ACHN (cell line): ENCODE data around the gene TNNT2.

ENCODE experiments used
- DNase-seq: peaks from one replicate; pipeline ENCODE4 v3.0.0-alpha.2; 2015
- in situ Hi-C: cut with HindIII; loops from 2 replicates; pipeline ENCODE4 v1.10.0; 2017; ENCODE audit warnings: low sequenced_read_pairs, low pct_ligation_motif_present, low pct_unique_long_range_greater_than_20kb

Gene TNNT2

GRCh38 chr1:201347498-201348210, 29.8 kb downstream of the TNNT2 start:
- DNase-seq = no peak
- in situ Hi-C loops = no loop called here

DNA sequence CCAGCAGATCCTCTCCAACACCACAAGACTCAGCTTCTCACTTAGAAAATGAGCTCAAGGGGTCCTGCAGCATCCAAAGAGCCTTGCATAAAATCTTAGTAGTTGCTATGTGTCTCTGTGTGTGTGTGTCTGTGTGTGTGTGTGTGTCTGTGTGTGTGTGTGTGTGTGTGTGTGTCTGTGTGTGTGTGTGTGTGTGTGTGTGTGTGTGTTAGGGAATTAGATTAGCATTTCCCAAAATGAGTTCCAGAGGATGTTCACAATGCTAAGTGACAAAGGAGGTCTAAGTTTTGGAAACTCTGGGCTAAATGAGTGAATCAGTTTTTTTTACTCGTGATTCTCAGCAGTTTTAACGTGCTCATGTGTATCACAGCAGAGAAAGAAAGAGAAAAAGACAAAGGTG, 30.5 kb downstream of the TNNT2 start:
- in situ Hi-C loops = no loop called here
- no peak for DNase-seq

GRCh38 chr1:201346337-201346939, 31.0 kb downstream of the TNNT2 start:
- in situ Hi-C loops = no loop called here
- peak; percentile 69 for DNase-seq

- DNase-seq = no peak
- in situ Hi-C loops = no loop called here
Observed at GRCh38 chr1:201345081-201345355, 32.5 kb downstream of the TNNT2 start.

- no peak for DNase-seq
- in situ Hi-C loops = no loop called here
Observed at GRCh38 chr1:201344206-201345080, 33.0 kb downstream of the TNNT2 start.

DNA sequence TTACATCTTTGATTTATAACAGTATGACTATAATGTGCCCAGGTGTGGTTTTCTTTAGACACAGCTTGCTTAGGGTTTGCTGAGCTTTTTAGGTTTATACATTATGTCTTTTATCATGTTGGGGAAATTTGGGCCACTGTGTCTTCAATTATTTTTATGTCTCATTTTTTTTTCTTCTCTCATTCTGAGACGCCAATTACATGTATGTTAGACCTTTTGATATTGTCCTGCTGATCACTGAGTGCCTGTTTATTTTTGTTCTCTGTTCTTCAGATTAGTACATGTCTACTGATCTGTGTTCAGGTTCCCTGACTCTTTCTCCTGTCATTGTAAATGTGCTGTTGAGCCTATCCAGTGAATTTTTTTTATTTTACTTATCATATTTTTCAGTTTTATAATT, 36.1 kb downstream of the TNNT2 start:
- in situ Hi-C loops = no loop called here
- DNase-seq = no peak

DNA sequence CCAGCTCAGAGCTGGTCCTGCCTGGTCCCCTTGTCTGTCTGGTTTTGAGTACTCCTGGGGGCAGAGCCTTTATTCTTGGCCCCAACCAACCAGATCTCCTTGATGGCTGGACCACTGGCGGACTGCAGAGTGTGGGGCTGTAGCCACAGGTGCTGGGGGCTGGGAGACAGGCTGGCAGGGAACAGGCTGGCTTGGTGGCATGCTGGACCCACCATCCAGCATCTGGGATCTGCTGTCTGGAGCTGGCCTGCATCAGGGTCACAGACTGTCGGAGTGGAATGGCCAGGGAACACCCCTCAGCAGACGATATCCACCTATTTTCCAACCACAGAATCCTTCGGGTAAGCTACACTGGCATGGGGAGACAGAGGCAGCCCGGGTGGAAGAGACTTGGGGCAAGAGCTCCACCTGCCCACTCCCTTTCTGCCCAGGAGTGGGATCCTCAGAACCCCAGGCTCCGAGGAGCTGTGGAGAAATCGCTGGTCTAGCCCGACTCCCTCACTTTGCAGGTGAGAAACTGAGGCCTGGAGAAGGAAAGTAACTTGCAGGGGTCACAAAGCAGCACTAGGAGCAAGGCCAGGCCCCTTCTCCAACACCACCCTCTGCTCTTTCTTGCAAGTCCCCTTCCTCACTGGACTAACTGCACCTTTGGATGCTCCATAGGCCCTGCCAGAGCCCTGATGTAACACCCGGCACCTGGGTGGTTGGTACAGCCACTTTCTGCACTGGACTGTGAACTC, 40.6 kb downstream of the TNNT2 start:
- in situ Hi-C loops = no loop called here
- DNase-seq = no peak

DNA sequence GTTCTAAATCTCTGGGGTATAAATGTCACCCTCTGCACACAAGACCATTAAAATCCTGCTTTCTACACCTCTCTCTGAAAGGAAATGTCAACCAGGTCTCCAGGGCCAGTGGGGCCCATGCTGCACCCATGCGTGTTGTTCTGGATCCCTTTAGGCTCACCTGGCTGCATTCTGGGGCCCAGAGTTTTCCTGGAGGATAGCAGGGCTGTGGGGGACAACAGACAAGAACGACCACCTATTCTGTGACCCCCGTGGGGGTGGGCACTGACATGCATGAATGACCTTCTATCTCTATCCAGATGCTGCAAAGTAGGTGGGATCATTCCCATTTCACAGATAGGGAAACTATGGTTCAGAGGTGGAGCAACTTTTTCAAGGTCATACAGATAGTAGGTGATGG, 41.6 kb downstream of the TNNT2 start:
- in situ Hi-C loops = no loop called here
- DNase-seq = no peak

- in situ Hi-C loops = no loop called here
- no peak for DNase-seq
Observed at GRCh38 chr1:201335174-201335870, 42.2 kb downstream of the TNNT2 start.

DNA sequence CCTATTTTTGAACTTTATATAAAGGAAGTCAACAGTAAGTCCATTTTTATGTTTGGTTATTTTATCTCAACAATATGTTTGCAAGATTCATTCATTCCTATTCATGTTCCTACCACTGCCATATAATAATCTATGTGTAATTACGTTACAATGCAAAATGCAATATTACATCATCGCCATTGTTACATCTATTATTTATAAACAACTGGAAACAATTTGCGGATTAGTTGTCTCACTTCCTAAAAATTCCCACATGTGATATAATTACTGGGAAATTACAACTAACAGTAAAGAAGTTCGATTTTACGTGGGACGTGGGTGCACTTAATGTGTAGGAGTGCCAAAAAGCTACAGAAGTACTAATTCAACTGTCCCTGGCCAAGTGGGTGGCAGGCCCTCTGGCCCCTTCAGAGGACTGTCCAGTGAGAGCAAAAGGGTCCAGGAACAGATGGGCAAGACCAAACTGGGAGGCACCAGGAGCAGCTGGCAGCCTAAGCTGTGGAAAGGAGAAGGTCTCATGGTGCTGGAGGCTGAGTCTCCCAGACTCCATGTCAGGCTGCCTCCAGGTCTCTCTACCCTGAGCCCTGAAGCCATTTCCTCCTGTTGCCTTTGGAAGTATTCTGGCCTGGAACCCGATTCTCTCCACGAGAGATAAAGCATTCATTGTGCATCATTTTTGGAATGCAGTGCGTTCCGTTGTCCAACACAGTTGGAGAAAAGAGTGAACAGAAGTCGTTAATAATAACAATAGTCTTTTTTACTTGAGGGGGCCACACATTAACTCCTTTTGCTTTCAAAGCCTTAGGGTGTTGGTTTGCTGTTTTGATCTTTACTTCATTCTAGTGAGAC, 42.9 kb downstream of the TNNT2 start:
- DNase-seq = no peak
- in situ Hi-C loops = no loop called here

DNA sequence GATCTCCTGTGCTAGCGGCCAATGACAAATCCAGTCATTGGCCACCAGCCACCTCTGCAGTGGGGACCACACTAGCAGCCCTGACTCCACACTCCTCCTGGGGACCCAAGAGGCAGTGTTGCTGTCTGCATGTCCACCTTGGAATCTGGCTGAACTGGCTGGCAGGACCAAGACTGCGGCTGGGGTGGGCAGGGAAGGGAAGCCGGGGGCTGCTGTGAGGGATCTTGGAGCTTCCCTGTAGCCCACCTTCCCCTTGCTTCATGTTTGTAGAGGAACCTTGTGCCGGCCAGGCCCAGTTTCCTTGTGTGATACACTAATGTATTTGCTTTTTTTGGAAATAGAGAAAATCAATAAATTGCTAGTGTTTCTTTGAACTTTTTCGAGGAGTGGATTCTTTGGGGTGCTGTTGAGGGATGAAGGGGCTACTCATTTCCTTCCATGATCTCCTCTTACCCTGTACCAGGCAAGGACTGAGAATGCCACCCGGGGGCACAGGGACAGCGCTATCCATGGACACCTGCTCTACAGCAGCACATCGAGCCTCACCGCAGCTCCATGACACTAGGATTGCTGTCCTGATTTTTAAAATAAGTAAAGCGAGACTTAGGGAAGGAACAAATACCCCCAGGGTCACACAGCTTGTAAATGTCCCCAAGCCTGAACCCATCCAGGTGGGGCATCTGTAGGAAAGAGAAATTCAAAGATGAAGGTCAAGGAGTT, 44.7 kb downstream of the TNNT2 start:
- in situ Hi-C loops = no loop called here
- DNase-seq = no peak

DNA sequence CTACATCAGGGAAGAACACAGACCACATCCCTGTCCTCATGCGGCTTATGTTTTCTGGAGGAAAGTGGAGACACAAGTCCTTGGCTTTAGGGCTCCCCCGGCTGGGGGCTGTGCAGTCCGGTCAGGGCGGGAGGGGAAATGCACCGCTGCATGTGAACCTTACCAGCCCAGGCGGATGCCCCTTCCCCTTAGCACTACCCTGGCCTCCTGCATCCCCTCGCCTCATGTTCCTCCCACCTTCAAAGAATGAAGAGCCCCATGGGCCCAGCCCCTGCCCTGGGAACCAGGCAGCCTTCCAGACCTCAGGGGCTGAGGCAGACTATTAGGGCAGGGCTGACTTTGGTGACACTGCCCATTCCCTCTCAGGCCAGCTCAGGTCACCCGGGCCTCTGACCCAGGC, 45.5 kb downstream of the TNNT2 start:
- DNase-seq = no peak
- in situ Hi-C loops = no loop called here

- DNase-seq = no peak
- in situ Hi-C loops = no loop called here
Observed at GRCh38 chr1:201331166-201331565, 46.3 kb downstream of the TNNT2 start.

GRCh38 chr1:201330541-201330940, 46.9 kb downstream of the TNNT2 start:
- in situ Hi-C loops = no loop called here
- no peak for DNase-seq

- in situ Hi-C loops = no loop called here
- DNase-seq = no peak
Observed at GRCh38 chr1:201329801-201330200, 47.7 kb downstream of the TNNT2 start.

DNA sequence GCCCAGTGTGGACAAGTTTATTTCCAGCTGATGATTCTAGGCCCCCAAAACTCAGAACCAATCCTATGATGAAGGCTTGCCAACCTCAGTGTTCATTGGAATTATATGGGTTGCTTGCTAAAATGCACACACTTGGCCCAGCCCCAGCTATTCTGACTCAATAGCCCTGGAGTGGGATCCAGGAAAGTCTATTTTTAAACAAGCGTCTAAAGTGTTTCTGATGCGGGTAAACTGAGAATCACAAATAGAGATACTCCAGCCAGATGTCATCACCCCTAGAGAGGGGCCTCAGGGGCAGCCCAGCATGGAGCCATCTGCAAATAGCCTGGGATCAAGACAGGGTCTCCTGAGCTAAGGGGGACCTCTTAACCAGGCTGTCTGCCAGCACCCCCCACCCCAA, 48.2 kb downstream of the TNNT2 start:
- in situ Hi-C loops = no loop called here
- no peak for DNase-seq

DNA sequence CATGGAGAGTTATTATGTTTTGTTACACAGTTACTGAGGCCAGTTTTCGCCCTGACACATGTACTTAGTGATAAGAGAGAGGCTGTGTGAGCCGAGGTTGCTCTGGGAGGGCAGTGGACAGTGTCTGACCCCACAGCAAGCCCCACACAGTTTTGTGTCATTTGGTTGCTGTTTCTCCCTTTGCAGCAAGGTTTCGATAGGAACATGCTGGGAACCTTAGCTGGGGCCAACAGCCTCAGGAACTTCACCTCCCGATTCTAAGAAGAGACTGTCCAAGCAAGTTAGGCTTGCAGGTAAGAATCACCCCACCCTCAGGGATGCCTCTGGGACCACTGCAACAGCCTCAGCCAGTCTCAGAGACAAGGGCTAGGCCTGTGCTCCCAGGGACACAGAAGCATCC, 48.9 kb downstream of the TNNT2 start:
- in situ Hi-C loops = no loop called here
- DNase-seq = no peak
